Measurements from ENCODE around the gene WT1.

WT1 gene

DNA sequence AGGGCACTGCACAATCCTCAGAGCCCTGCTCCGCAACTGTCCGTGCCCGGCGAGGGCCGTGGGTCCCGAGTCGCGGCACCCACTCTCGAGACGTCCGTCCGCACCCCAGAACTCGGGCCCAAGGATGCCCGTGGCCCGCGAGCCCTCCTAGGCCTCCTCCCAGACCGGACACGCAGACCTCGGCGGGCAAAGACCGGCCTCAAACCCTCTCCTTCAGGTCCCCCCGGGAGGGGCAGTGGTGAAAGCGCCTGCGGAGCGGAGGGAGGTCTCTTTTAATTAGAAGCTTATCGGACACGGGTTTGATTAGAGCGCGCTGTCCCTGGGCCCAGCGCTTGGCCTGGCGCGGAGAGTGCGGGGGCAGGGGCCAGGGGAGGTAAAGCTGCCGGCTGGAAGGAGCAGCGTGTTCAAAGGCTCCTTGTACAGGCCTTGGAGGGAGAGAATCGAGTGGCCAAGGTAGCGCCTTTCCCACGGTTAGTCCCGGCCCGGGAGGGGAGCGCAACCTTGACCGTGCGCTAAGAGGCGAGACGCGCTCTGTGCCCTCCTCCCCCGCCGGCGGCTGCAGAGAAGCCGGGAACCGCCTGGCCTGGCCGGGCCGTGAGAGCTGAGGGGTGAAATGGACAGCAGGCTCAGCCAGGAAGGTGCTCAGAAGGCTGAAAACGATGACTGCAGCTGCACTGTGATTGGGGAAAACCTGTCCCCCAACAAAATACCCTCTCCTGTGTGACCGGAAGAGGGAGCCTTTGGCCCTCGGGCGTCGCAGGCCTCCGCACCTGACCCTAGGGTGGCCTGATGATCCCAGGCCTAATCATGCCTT, 4.6 kb downstream of the WT1 start:
- no peak for DNase-seq (ENCODE audit: low read depth, low spot score)
- H3K4me3 ChIP-seq (ENCODE audit: low read depth, low read length), result no peak overlapping the region
- in situ Hi-C loops (cut with HindIII; ENCODE audit: low sequenced_read_pairs), result no loop called here
- TF ChIP-seq, protein P1, sequence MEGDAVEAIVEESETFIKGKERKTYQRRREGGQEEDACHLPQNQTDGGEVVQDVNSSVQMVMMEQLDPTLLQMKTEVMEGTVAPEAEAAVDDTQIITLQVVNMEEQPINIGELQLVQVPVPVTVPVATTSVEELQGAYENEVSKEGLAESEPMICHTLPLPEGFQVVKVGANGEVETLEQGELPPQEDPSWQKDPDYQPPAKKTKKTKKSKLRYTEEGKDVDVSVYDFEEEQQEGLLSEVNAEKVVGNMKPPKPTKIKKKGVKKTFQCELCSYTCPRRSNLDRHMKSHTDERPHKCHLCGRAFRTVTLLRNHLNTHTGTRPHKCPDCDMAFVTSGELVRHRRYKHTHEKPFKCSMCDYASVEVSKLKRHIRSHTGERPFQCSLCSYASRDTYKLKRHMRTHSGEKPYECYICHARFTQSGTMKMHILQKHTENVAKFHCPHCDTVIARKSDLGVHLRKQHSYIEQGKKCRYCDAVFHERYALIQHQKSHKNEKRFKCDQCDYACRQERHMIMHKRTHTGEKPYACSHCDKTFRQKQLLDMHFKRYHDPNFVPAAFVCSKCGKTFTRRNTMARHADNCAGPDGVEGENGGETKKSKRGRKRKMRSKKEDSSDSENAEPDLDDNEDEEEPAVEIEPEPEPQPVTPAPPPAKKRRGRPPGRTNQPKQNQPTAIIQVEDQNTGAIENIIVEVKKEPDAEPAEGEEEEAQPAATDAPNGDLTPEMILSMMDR (IDR thresholded peaks at IDR 0.05; ENCODE audit: low read depth, low read length), result peak; percentile 33

DNA sequence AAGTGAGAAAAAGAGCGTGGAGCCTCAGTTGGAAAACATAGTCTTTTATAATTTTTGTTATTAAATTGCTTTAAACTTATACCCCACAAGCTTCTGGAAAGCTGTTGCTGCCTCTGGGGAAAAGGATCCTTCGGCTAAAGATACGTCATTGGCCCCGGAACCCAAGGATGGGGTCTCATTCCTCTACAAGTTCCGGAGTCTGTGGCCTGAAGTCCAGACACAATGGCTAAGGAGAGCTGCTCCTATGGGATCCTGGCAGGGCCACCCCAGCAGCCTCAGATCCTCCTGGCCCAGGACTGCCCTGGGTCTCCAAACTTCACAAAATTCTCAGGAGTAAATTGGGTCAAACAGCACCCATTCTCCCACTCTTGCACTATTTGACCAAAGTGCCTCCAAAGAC, 5.9 kb downstream of the WT1 start:
- TF ChIP-seq, protein P1 (IDR thresholded peaks at IDR 0.05; ENCODE audit: low read depth, low read length), result no peak
- in situ Hi-C loops (cut with HindIII; ENCODE audit: low sequenced_read_pairs), result no loop called here
- no peak overlapping the region for H3K4me3 ChIP-seq (ENCODE audit: low read depth, low read length)
- no peak for DNase-seq (ENCODE audit: low read depth, low spot score)

DNA sequence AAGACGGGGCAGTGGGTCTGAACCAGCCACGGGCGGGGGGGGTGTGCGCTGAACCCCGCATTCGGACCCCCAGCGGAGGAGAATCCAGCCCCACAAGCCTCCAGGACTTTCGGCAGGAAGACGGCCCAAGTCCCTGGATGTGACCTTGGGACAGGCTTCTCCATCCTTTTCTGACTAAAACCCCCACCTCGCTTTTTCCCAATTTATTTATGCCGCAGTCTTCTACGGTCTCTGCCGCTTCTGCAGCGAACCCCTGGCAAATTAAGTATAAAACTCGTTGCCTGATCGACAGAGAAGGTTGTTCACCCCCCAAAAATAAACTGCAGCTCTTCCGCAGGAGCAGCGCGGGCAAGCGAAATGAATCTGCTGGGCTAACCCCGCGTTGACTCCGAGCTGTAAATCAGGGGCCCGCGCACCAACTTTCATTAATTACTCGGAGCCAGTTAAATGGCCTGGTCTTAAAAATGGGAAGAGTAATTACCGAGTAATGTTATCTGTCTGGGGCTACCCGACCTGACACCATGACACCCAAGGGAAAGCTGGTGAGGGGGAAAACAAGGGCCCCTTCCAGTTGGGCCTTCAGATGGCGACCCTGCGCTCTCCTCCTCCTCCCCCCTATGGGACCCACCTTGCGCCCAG, 6.6 kb downstream of the WT1 start:
- in situ Hi-C loops (cut with HindIII; ENCODE audit: low sequenced_read_pairs), result no loop called here
- H3K4me3 ChIP-seq (ENCODE audit: low read depth, low read length), result no peak overlapping the region
- TF ChIP-seq, protein P1 (IDR thresholded peaks at IDR 0.05; ENCODE audit: low read depth, low read length), result no peak
- DNase-seq (ENCODE audit: low read depth, low spot score), result no peak

DNA sequence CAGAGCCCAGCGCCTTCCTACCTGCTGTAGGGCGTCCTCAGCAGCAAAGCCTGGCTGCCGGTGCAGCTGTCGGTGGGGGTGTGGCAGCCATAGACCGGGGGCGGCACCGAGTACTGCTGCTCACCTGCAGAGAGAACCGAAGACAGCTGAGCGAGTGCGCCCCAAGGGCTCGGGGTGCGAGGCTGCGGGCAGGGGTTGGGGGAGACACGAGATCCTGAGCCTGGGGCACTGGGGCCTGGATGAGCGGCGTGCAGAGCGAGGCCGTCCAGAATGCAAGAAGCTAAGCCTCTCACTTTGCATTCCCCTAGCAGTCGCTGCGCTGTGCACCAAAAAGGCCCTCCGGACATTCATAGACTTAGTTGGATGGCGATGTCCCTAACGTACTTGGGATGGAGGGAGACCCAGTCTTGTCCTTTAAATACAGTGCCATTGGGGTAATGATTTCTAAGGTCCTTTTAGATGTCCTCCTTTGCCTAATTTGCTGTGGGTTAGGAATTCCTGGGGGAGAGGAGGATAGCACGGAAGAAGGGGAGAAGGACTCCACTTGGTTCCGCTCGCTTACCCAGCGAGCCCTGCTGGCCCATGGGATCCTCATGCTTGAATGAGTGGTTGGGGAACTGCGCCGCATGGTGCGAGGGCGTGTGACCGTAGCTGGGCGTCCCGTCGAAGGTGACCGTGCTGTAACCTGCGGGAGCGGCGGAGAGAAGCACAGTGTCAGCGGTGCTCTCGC, 7.2 kb downstream of the WT1 start:
- TF ChIP-seq, protein P1 (IDR thresholded peaks at IDR 0.05; ENCODE audit: low read depth, low read length), result no peak
- no peak overlapping the region for H3K4me3 ChIP-seq (ENCODE audit: low read depth, low read length)
- in situ Hi-C loops (cut with HindIII; ENCODE audit: low sequenced_read_pairs), result no loop called here
- no peak for DNase-seq (ENCODE audit: low read depth, low spot score)

DNA sequence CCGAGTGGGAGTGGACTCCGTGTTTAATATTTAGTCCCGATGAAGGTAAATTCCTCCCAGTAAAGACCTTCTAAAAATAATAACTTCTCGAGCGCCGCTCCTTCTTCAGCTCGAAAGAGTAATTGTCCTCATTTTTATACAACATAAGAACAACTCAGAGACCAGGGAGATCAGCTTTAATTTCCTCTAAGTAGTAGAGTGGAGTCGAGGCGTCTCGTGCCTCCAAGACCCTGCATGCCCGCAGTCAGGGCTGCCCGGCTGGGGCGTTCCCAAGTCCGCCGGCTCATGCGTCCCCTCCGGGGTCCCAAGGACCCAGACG, 7.8 kb downstream of the WT1 start:
- DNase-seq (ENCODE audit: low read depth, low spot score), result no peak
- in situ Hi-C loops (cut with HindIII; ENCODE audit: low sequenced_read_pairs), result no loop called here
- TF ChIP-seq, protein P1 (IDR thresholded peaks at IDR 0.05; ENCODE audit: low read depth, low read length), result no peak
- H3K4me3 ChIP-seq (ENCODE audit: low read depth, low read length), result no peak overlapping the region

DNA sequence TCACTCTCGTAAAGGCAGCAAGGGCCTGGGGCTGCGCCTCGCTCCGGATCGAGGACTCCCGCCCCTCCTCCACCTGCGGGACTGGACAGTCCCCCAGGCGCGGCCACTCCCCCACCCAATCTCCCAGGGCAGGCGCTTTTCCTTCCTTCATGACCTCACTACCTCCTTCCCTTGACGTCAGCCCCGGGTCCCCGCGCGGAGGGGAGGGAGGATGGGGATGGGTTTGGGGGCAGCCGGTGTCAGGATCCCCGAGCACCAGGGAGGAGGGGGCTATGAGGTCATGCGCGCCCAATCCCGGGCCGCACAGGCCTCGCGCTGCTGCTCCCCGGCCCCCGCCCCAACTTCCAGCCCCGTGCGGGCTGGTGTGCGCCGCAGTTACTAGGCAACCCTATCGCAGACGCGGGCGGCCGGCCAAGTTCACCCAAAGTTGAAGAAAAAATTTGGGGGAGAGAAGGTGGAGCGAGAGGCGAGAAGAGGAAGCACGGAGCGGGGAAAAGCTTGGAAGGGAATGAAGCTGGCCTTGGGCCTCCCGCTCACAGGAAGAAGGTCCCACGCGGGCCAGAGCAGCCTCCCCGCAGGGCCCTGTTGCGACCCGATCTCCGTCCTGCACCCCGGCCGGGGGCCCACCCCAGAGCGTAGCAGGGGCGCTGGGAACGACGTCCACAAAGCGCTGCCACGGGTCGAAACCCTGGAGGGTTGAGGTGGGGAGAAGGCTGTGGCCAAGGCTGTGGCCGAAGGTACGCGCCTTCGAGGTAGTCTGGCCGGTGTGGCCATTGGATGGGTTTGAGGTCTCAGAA, 8.3 kb downstream of the WT1 start:
- no peak for DNase-seq (ENCODE audit: low read depth, low spot score)
- in situ Hi-C loops (cut with HindIII; ENCODE audit: low sequenced_read_pairs), result no loop called here
- H3K4me3 ChIP-seq (ENCODE audit: low read depth, low read length), result no peak overlapping the region
- TF ChIP-seq, protein P1 (IDR thresholded peaks at IDR 0.05; ENCODE audit: low read depth, low read length), result no peak
